Stimulated activated CD4-positive, alpha-beta T cell treated with anti-CD3 and anti-CD28 coated beads, Interleukin-12 subunit alpha, Interleukin-12 subunit beta, amount 100 ng/mL, for 4 hours (primary cell): Measurements from ENCODE around the gene SLAMF6.
"Not testable (repeated sequence)": the region's sequence is repeated elsewhere in the genome, so short reads cannot be mapped to it uniquely, and the experiment has no call there.

Experiments
- DNase-seq: peaks from one replicate; pipeline ENCODE4 v3.0.0-alpha.2; 2020

The SLAMF6 gene

DNA sequence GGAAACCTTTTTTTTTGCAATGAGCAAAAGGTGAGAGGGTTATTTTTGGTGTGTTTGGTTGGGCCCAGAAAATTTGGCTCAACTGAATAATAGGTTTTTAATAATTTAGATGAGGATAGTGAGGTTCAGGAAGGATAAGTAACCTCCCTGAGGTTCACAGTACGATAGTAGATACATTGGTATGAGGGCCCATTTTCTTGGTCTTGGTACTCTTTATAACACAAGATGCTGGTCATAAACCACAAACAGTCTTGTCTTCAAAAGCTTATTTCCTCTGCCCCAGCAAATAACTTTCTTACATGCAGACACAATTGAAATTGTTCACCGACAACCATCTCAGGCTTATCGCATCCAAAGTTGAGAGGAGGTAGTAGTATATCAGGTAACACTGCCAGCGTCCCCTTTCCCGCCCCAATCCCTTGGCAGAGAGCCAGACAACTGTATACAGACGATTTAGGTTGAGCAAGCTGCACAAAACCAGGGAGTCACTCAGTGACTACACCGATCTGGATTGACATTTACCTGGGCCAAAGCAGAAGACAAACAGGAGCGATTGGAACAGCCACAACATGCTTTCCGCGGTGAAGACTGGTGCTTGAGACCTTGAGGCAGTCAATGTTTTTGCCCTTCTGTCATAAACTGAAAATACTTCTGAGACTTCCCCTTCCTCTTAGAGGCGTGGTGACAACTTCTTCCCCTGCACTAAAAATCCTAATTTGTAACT lies at the start of gene SLAMF6:
Gene SLAMF6, minus strand, starts transcription at position 634 of the 724 bp plus-strand sequence. Its CDS starts 63 bp downstream, at position 571.
- DNase-seq: peak; percentile 25

DNA sequence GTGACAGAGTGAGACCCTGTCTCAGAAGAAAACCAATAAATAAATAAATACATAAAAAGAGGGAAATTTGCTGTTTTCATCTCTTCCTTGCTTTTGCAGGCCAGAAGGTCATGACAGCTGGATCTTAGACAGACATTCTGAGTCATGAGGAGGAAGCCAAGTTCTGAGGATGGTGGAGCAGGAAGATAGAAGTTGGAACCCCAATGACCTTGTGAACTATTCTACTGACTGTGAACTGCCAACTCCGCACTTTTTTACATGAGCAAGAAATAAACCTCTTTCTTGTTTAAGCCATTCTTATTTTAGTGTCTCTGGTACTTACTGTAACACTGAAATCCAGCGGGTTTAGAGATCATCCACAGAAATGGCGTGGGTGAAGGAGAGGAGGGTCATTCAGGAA lies 47.8 kb upstream of the SLAMF6 start:
- DNase-seq: no peak

DNA sequence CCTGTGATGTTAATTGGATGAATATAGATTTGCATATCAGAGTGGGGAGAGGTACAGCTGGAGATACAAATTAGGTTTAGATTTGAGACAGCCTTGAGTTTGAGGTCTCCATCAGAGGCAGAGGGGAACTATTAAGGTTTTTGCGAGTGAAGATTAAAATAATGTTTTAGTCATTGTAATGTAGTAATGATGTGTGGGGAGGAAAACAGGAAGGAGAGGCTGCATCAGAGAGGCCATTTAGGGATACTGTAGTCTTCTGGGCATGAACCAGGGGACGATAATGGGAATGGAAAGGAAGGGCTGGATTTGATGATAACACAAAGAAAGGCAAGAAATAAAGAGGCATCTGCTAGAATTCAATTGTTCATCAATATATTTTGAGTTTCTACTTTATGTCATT lies 46.8 kb upstream of the SLAMF6 start:
- DNase-seq: no peak

DNA sequence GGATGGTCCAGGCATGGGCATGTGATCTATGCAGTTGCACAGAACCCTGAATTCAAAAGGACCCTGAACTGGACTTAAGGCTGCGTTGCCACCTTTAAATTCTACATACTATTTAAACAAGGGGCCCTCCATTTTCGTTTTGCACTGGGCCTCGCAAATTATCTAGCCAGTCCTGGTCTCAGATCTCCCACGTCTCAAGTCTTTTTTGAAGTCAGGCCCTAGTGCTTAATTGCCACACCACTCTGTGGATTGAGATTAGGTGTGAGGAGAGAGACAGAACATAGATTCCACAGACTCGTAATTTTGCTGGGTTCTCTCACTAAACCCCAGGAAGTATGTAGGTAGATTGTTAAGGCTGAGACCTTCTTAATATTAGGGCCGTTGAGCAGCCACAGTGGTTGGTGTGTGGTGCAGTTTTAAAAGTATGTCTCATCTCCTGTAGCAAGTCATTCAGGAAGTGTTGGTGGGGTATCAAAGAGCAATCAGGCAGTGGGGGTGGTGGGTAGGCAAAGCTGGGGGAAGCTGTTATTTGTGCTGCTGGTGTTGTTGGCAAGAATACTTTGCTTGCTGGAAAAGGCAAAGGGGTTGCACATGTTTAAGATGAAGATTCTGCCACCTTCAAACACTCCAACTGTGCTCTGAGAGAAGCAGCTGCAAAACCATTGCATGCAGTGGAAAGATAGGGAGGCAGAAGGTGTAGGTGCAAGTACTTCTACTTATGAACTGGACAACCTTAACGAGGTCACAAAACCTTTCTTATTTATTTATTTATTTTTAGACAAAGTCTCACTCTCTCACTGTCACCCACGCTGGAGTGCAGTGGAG lies 45.0 kb upstream of the SLAMF6 start:
- peak; percentile 51 for DNase-seq

DNA sequence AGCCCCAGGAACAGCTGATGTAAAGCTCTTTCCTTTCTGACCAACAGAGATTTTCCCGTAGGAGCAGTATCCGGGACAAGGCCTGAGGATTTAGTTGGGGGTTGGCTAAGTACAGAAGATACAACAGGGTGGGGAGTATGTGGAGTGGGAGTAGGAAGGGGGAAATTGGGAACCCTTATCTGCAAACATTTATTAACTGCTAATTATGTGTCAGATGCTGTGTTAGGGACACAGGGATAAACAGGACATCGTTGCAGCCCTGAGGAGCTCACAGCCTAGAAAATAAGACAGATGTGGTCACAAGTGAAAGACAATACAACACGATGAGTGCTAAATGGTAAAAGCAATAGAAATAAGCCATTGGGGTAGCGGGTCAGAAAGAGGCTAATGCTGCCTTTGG lies 44.3 kb upstream of the SLAMF6 start:
- DNase-seq: no peak

DNA sequence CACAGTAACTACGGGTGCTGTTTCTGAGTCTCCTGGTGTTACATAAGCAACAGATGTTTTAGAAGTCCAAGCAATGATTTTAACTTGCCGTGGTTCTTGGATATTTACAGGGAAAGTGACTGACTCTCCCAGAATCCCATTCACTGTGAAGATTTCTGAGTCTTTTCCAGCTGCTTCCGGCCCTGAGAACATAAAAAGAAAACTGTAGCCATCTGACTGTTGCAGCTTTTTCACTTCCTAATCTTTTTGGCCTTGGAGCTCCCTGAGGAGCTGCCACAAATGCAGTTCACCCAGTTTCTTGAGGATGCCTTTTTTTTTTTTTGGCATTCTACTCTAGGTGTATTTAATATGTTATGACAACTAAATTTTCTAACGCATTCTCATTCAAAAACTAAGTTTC lies 42.5 kb upstream of the SLAMF6 start:
- DNase-seq: no peak

DNA sequence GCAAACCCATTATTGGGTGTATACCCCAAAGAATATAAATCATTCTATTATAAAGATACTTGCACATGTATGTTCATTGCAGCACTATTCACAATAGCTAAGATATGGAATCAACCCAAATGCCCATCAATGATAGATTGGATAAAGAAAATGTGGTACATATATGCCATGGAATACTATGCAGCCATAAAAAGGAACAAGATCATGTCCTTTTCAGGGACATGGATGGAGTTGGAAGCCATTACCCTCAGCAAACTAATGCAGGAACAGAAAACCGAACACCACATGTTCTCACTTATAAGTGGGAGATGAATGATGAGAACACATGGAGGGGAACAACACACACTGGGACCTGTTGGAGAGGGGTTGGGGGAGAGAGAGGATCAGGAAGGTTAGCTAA lies 40.2 kb upstream of the SLAMF6 start:
- DNase-seq: not testable (repeated sequence)

DNA sequence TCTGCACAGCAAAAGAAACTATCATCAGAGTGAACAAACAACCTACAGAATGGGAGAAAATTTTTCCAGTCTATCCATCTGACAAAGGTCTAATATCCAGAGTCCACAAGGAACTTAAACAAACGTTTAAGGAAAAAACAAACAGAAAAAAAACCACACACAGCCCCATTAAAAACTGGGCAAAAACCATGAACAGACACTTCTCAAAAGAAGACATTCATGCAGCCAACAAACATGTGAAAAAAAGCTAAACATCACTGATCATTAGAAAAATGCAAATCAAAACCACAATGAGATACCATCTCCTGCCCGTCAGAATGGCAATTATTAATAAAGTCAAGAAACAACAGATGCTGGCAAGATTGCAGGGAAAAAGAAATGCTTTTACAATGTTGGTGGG lies 39.7 kb upstream of the SLAMF6 start:
- not testable (repeated sequence) for DNase-seq

DNA sequence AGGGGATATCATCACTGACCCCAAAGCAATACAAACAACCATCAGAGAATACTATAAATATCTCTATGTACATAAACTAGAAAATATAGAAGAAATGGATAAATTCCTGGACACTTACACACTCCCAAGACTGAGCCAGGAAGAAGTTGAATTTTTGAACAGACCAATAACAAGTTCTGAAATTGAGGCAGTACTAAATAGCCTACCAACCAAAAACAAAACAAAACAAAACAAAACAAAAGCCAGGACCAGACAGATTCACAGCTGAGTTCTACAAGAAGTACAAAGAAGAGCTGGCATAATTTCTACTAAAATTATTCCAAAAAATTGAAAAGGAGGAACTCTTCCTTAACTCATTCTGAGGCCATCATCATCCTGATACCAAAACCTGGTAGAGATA lies 37.8 kb upstream of the SLAMF6 start:
- DNase-seq: no peak

DNA sequence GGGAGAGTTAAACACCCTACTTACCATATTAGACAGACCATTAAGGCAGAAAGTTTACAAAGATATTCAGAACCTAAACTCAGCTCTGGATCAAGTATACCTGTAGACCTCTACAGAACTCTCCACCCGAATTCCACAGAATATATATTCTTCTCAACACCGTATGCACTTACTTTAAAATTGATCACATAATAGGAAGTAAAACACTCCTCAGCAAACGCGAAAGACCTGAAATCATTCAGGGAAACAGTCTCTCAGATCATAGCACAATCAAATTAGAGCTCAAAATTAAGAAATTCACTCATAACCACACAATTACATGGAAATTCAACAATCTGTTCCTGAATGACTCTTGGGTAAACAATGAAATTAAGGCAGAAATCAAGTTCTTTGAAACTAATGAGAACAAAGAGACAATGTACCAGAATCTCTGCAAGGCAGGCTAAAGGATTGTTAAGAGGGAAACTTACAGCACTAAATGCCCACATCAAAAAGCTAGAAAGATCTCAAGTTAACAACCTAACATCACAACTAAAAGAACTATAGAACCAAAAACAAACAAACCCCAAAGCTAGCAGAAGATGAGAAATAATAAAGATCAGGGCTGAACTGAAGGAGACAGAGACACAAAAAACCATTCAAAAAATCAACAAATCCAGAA lies 37.1 kb upstream of the SLAMF6 start:
- no peak for DNase-seq

DNA sequence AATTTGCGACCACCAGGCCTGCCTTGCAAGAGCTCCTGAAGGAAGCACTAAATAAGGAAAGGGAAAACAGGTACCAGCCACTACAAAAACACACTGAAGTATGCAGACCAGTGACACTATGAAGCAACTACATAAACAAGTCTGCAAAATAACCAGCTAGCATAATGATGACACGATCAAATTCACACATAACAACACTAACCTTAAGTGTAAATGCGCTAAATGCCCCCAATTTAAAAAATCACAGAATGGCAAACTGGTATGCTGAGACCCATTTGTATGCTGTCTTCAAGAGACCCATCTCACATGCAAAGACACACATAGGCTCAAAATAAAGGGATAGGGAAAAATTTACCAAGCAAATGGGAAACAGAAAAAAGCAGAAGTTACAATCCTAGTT lies 36.4 kb upstream of the SLAMF6 start:
- not testable (repeated sequence) for DNase-seq

DNA sequence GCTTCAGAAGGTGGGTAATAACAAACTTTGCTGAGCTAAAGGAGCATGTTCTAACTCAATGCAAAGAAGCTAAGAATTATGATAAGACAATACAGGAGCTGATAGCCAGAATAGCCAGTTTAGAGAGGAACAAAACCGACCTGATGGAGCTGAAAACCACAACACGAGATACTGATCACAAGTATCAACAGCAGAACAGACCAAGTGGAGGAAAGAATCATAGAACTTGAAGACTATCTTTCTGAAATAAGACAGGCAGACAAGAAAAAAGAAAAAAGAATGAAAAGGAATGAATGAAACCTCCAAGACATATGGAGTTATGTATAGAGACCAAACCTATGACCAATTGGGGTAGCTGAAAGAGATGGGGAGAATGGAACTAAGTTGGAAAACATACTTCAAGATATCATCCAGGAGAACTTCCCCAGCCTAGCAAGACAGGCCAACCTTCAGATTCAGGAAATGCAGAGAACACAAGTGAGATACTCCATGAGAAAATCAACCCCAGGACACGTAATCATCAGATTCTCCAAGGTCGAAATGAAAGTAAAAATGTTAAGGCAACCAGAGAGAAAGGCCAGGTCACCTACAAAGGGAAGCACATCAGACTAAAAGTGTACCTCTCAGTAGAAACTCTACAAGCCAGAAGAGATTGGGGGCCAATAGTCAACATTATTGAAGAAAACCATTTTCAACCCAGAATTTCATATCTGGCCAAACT lies 35.8 kb upstream of the SLAMF6 start:
- no peak for DNase-seq

DNA sequence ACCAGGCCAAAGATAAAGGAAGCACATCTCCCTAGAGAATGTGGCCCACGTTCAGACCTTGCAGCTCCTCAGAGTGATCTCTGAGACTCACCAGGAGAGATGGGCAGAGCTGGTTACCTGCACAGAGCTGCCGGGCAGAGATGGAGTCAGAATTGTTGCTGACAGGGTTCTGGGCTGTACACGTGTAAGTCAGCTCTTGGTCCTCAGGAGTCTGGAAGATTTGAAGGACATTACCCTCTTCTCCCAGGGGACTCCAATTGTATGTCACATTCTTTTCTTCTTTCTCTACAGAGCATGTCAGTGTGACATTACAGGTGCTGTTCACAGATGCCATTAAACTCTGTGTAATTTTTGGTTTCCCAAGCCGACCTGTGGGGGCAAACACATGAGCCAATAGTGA lies 30.7 kb upstream of the SLAMF6 start:
- DNase-seq: no peak

DNA sequence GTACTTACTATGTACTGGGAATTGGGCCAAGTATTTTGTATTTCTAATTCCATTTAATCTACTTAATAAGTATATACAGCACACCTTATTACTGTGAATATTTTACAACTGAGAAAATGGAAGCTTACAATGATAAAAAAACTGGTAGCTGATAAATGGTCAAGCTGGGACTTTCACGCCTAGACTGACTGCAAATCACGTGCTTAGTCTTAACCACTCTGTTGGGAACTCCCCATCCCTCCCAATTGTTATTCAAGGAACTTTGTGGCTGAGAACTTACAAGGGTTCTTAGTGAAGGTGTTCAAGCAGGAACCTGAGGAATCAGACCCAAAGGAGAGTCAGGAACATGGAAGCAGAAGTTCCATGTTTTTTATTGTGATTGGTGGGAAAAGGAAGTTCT lies 29.4 kb upstream of the SLAMF6 start:
- DNase-seq: no peak

DNA sequence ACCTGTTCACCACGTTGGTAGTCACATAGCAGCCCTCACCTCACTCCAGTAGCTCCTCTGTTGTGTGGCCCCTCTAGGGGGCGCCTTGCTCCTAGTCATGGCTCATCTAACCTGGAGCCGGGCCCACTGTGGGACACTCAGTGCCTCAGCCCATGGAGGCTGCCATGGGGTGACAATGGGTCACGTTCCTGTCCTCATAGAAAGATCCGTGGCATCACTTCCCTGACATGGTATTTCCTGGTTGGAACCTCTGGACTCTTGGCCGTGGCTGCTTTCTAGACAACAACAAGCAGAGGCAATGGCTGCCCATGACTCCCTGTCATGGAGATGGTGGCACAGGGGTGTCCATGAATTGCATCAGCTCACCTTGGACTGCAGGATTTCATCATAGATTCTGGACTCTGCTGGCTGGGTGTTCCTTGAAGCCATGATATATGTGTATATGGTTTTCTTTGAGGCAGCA lies 27.5 kb upstream of the SLAMF6 start:
- peak; percentile 57 for DNase-seq

DNA sequence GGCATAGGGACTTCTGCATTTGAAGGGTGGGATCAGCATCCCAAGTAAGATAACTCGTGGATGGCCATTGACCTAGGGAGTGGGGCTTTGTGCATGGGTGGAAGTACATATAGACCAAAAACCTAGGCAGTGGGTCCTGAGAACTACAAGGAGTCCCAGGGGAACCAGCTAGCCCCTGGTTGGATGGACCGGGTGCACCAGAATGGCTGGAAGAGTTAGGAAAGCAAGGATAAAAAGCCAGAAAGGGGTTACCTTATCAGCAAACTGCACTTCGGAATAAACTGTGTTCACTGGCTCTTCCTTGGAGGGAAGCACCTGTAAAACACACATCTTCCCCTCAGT lies 26.6 kb upstream of the SLAMF6 start:
- DNase-seq: no peak

DNA sequence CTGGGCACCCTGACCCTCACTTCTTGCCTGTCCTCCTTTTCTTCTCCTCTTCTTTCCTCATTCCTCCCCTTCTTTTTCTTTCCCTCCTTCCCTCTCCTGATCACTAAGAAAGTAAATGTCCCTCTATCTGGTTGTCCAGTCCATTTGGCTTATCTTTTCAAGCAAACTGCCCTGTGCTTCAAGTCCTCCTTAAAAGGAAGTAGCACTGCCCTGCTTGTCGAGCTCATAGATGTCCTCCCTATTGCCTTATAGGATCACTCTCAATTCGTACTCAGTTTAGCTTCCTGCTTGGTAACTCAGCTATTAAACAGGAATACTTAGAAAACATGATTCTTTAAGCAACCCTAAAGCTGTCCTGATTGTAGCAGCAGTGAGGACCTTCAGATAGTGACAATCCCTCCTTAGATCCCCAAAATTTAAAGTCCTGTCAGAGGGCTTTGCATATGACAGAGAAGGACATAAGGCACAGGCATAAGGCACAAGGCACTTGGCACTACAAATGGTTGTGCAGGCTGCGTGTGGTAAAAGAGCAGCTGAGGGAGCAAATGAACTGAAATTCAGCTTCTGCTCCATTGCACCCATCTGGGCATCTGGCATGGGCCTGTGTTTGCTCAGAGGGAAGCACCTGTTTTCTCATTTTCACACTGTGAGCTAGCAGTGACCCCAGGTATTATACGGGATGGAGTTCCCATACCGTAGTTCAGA lies 26.1 kb upstream of the SLAMF6 start:
- DNase-seq: no peak

DNA sequence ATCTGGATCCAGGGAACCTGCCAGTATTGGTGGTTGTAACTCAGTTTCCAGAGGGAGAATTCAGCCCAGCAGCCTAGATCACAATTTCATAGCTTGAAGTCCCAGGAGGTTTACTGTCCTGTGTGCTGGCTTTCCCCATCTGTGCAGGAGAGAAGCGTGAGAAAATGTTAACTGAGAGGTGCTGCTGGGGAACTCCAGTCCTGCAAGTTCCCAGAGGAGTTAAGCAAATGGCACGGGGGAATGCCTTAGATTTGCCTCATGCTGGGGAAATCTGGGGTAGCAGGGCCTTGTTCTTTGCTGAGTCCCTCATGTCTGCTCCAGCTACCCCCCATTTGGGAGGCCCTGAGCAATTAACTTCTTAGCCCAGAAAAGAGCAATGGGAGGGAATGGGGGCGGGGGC lies 25.1 kb upstream of the SLAMF6 start:
- DNase-seq: no peak

DNA sequence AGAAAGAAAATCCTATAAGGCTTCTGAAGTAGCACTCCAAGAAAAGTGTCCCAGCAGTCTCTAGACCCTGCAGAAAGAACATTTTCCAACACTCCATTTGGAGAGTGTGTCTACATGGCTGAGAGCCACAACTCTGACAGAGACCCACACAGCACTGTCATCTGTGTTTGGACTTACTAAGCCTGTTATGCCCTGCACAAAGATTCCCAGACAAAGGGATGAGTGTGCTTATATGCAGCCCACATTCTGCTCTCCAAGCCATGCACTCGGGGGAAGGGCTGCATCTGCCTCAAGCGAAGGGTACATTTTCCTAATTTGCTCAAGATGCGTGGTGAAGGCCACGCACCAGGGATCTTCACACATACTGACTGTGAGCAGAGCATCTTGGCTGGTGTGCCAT lies 24.4 kb upstream of the SLAMF6 start:
- no peak for DNase-seq

DNA sequence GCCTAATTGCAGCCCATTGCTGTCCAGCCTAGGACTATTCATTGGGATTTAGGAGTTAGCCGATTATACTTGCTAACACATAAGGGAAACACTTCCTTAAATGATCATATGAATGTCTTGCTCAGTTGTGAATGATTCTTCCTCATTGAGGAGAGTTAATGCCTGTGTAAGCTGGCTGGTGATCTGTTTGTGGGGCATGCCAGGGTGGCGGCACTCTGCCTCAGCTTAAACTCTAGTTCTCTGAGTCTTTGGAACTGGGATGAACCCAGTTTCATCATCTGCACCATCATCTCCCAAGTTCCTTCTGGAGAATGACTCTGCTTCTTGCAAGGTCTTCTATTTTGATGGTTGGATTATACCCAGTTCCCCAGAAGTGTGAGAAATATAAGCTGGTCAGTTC lies 23.9 kb upstream of the SLAMF6 start:
- DNase-seq: no peak

DNA sequence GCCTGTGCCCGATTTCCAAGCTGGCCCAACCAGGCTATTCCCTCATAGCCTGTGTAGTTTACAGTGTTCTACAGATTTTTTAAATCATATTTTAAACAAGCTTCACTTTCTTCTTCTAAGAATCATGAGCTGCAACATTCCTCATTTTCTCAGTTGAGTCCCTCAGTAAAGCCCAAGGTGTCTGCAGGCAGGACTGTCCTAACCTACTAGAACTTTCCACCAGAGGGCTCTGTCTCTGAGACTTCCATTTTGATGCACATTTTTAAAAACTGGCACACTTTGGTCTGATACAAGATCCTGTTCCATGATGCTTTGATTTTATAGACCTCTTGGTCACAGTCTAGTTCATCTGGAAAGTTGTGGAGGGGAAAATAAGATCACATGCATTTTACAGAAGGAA lies 21.6 kb upstream of the SLAMF6 start:
- DNase-seq: no peak

DNA sequence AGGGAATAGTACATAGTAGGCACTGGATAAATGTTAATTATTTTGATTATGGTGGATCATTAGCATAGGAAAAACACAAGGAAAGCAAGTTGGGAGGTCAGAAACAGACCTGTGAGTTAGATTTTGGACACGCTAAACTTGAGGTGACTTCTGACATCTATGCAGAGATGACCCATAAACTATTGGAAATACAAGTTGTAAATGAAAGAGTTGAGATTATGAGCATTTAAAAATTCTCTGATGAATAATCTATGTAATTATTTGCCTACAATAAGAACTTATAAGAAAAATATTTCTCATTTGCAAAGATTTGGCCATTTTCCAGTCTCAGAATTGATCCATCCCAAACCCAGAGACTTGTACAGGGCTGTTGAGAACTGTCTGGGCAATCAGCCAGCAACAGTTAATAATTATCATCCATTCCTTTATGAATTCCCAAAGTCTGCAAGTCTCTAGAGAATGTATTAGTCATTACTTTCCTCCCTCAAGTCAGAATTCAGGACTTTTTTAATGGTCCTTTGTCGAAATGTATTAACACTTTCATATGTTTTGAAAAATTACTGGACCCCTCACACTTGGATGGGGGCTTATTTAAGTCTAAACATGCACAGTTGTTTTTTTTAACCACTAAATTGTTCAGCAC lies 19.4 kb upstream of the SLAMF6 start:
- DNase-seq: no peak
